ENCODE results near the gene ZNF221.
A peak's percentile ranks its signal among the peaks of the same experiment; 100 is the strongest.
"Not testable (repeated sequence)": the region's sequence is repeated elsewhere in the genome, so short reads cannot be mapped to it uniquely, and the experiment has no call there.

ZNF221 gene

GRCh38 chr19:43936188-43936587 lies 14.8 kb upstream of the ZNF221 start:
- H3K4me1 Mint-ChIP-seq (ENCODE audit: low read depth) = peaks cover 29% of the 10 kb centered on the region
- H3K36me3 Mint-ChIP-seq (ENCODE audit: low read depth) = peaks cover 37% of the 10 kb centered on the region
- H3K9me3 Mint-ChIP-seq = peaks cover 15% of the 10 kb centered on the region
- no peak for DNase-seq
- H3K27me3 Mint-ChIP-seq = peaks cover 6% of the 10 kb centered on the region
- H3K4me3 Mint-ChIP-seq = no peak overlapping the region
- no peak overlapping the region for H3K27ac Mint-ChIP-seq

DNA sequence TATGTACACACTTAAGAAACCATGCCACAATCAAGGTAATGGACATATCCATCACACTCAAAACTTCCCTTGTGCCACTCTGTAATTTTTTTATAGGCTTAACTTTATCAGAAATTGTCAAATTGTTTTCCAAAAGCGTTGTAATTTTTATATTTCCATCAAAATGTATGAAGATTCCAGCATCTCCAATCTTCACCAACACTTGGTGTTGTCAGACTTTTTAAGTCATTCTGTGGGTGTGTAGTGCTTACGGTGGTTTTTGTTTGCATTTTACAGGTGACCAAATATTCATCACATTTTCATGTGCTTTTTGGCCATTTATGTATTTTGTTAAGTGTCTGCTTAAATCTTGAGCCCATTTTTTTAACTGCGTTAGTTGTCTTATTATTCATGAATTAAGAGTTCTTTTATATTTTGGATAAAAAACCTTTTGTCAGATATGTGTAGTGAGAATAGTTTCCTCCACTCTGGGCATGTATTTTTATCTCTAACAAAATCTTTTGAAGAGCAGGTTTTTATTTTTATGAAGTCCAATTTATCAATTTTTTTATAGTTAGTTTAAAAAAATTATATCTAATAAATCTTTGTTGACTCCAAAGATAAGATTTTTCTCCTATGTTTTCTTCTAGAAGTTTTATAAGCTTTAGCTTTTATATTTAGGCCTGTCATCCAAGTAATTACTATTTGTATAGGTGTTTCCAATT lies 11.3 kb upstream of the ZNF221 start:
- peaks cover 23% of the 10 kb centered on the region for H3K9me3 Mint-ChIP-seq
- no peak overlapping the region for H3K4me3 Mint-ChIP-seq
- H3K27me3 Mint-ChIP-seq = peaks cover 11% of the 10 kb centered on the region
- peaks cover 8% of the 10 kb centered on the region for H3K4me1 Mint-ChIP-seq (ENCODE audit: low read depth)
- DNase-seq = no peak
- peaks cover 6% of the 10 kb centered on the region for H3K36me3 Mint-ChIP-seq (ENCODE audit: low read depth)
- no peak overlapping the region for H3K27ac Mint-ChIP-seq

DNA sequence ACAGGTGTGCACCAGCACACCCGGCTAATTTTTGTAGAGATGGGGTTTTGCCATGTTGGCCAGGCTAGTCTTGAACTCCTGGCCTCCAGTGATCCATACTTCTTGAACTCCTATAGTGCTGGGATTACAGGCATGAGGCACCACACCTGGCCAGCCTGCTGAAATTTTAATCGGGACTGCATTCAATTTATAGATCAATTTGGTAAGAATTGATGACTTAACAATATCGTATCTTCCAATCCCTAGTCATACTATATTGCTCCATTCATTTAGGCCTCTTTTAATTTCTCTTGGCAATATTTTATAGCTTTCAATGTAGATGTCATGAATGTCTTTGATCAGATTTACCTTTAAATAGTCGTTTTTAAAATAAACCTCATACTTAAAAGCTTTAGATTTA lies 10.3 kb upstream of the ZNF221 start:
- Mint-ChIP-seq H3K36me3 (ENCODE audit: low read depth) (no peaks in the 10 kb centered on the region), H3K9me3 (peaks cover 24% of the 10 kb centered on the region), H3K4me1 (ENCODE audit: low read depth) (peaks cover 2% of the 10 kb centered on the region), H3K27me3 (peaks cover 19% of the 10 kb centered on the region), H3K4me3 (no peak overlapping the region), H3K27ac (no peak overlapping the region)
- DNase-seq = no peak

GRCh38 chr19:43941209-43941608 lies 9.8 kb upstream of the ZNF221 start:
- H3K27me3 Mint-ChIP-seq = peaks cover 24% of the 10 kb centered on the region
- no peak overlapping the region for H3K4me3 Mint-ChIP-seq
- H3K36me3 Mint-ChIP-seq (ENCODE audit: low read depth) = no peaks in the 10 kb centered on the region
- no peak for DNase-seq
- no peaks in the 10 kb centered on the region for H3K4me1 Mint-ChIP-seq (ENCODE audit: low read depth)
- peaks cover 25% of the 10 kb centered on the region for H3K9me3 Mint-ChIP-seq
- no peak overlapping the region for H3K27ac Mint-ChIP-seq

DNA sequence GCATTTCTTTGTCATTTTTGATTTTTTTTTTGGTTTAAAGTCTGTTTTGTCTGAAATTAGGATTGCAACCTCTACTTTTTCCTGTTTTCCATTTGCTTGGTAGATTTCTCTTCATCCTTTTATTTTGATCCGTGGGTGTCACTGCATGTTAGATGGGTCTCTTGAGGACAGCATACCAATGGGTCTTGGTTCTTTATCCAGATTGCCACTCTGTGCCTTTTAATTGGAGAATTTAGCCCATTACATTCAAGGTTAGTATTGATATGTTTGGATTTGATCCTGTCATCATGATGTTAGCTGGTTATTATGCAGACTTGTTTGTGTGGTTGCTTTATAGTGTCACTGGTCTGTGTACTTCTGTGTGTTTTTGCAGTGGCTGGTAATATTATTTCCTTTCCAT lies 3.6 kb upstream of the ZNF221 start:
- H3K9me3 Mint-ChIP-seq = peaks cover 50% of the 10 kb centered on the region
- peaks cover 45% of the 10 kb centered on the region for H3K27me3 Mint-ChIP-seq
- not testable (repeated sequence) for H3K4me1 Mint-ChIP-seq (ENCODE audit: low read depth)

DNA sequence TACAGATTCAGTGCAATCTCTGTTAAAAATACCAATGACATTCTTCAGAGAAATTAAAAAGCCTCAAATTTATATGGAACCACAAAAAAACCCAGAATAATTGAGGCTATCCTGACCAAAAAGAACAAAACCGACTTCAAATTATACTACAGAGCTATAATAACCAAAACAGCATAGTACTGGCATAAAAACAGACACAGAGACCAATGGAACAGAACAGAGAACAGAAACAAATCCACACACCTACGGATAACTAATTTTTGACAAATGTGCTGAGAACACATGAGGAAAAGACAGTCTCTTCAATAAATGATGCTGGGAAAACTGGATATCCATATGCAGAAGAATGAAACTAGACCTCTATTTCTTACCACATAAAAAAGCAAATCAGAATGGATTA lies 1.2 kb upstream of the ZNF221 start:
- not testable (repeated sequence) for DNase-seq; H3K4me1 Mint-ChIP-seq (ENCODE audit: low read depth); H3K27ac Mint-ChIP-seq; H3K4me3 Mint-ChIP-seq
- H3K9me3 Mint-ChIP-seq = peaks cover 53% of the 10 kb centered on the region
- H3K36me3 Mint-ChIP-seq (ENCODE audit: low read depth) = peaks cover 16% of the 10 kb centered on the region
- H3K27me3 Mint-ChIP-seq = peaks cover 46% of the 10 kb centered on the region

More for the DNA sequence above, 3.6 kb upstream of the ZNF221 start:
- H3K4me3 Mint-ChIP-seq, DNase-seq, H3K27ac Mint-ChIP-seq: not testable (repeated sequence)
- H3K36me3 Mint-ChIP-seq (ENCODE audit: low read depth) = peaks cover 15% of the 10 kb centered on the region

DNA sequence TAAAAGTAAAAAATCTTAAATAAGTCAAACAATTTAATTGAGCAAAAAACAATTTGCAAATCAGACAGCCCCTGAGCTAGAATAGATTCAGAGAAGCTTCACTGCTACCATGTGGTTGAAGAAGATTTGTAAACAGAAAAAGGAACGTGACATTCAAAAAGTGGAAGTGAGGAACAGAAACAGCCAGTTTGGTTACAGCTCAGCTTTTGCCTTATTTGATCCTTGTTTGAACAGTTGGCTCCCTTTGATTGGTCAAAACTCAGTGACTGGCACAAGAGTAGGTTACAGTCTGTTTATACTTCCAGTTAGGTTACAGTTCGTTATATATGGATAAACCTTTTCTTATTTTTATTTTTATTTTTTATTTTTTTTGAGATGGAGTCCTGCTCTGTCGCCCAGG lies 5.8 kb downstream of the ZNF221 start:
- H3K4me3 Mint-ChIP-seq = no peak overlapping the region
- no peak for DNase-seq
- H3K9me3 Mint-ChIP-seq = peaks cover 46% of the 10 kb centered on the region
- H3K36me3 Mint-ChIP-seq (ENCODE audit: low read depth) = peaks cover 24% of the 10 kb centered on the region
- no peaks in the 10 kb centered on the region for H3K4me1 Mint-ChIP-seq (ENCODE audit: low read depth)
- no peak overlapping the region for H3K27ac Mint-ChIP-seq
- H3K27me3 Mint-ChIP-seq = peaks cover 7% of the 10 kb centered on the region

GRCh38 chr19:43957891-43958290 lies 6.9 kb downstream of the ZNF221 start:
- DNase-seq = no peak
- H3K4me3 Mint-ChIP-seq = no peak overlapping the region
- H3K9me3 Mint-ChIP-seq = peaks cover 51% of the 10 kb centered on the region

DNA sequence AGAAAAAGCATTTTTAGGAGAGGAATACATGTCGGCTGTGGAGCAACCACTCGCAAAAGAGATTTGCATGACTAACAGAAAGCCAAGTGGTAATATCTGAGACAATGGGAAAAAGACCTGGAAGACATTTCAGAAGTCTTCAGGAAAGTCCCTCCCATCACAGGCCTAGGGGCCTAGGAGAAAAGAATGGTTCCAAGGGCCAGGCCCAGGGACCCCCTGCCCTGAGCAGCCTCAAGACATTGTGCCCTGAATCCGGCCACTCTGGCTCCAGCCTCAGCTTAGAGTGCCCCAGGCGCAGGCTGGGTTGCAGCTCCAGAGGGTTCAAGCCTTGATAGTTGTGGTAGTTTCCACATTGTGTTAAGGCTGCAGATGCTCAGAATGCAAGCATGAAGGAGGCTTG lies 9.4 kb downstream of the ZNF221 start:
- no peaks in the 10 kb centered on the region for H3K4me1 Mint-ChIP-seq (ENCODE audit: low read depth)
- peaks cover 47% of the 10 kb centered on the region for H3K36me3 Mint-ChIP-seq (ENCODE audit: low read depth)
- H3K4me3 Mint-ChIP-seq = no peak overlapping the region
- no peaks in the 10 kb centered on the region for H3K27me3 Mint-ChIP-seq
- H3K9me3 Mint-ChIP-seq = peaks cover 64% of the 10 kb centered on the region
- DNase-seq = no peak
- H3K27ac Mint-ChIP-seq = no peak overlapping the region

More at GRCh38 chr19:43957891-43958290, 6.9 kb downstream of the ZNF221 start:
- Mint-ChIP-seq H3K4me1 (ENCODE audit: low read depth) (no peaks in the 10 kb centered on the region), H3K27me3 (peaks cover 3% of the 10 kb centered on the region), H3K36me3 (ENCODE audit: low read depth) (peaks cover 25% of the 10 kb centered on the region), H3K27ac (no peak overlapping the region)

DNA sequence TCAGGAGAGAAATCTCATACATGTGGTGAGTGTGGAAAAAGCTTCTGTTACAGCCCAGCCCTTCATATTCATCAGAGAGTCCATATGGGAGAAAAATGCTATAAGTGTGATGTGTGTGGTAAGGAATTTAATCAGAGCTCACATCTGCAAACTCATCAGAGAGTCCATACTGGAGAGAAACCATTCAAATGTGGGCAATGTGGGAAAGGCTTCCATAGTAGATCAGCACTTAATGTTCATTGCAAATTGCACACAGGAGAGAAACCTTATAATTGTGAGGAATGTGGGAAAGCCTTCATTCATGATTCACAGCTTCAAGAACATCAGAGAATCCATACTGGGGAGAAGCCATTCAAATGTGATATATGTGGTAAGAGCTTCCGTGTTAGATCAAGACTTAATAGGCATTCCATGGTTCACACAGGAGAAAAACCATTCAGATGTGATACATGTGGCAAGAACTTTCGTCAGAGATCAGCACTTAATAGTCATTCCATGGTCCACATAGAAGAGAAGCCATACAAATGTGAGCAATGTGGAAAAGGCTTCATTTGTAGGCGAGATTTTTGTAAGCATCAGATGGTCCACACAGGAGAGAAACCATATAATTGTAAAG lies 15.2 kb downstream of the ZNF221 start:
- H3K27ac Mint-ChIP-seq = no peak overlapping the region
- H3K4me1 Mint-ChIP-seq (ENCODE audit: low read depth) = no peaks in the 10 kb centered on the region
- no peak overlapping the region for H3K4me3 Mint-ChIP-seq
- H3K9me3 Mint-ChIP-seq = peaks cover 72% of the 10 kb centered on the region
- no peaks in the 10 kb centered on the region for H3K27me3 Mint-ChIP-seq
- peaks cover 73% of the 10 kb centered on the region for H3K36me3 Mint-ChIP-seq (ENCODE audit: low read depth)
- DNase-seq = no peak

GRCh38 chr19:43976732-43977131 lies 25.7 kb downstream of the ZNF221 start:
- H3K27ac Mint-ChIP-seq = no peak overlapping the region
- peaks cover 14% of the 10 kb centered on the region for H3K36me3 Mint-ChIP-seq (ENCODE audit: low read depth)
- H3K9me3 Mint-ChIP-seq = peaks cover 48% of the 10 kb centered on the region
- no peaks in the 10 kb centered on the region for H3K4me1 Mint-ChIP-seq (ENCODE audit: low read depth)
- no peak overlapping the region for H3K4me3 Mint-ChIP-seq
- DNase-seq = no peak
- no peaks in the 10 kb centered on the region for H3K27me3 Mint-ChIP-seq

DNA sequence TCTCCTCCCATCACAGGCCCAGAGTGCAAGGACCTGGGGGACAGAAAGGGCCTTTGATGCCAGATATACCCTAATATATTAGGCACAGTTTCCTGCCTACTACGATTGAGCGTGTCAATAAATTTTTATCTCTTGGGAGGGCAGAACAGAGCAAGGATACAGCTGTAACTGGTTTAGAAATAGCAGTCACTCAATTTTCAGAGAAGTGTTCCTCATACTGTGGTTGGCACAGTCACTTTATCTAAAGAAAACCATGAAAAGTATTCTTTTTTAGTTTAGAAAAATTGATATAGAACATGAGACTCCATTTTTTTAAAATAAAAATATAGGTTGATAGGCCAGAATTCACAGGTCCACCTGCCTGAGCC lies 32.5 kb downstream of the ZNF221 start:
- peaks cover 14% of the 10 kb centered on the region for H3K4me1 Mint-ChIP-seq (ENCODE audit: low read depth)

GRCh38 chr19:43983912-43984686 lies 33.1 kb downstream of the ZNF221 start, which contains the start of gene ZNF155:
TSS of gene ZNF155 (plus strand) at chr19:43984188. CDS start at chr19:43988544, 4,356 bp downstream.
- DNase-seq = peak; percentile 85
- peaks cover 14% of the 10 kb centered on the region for H3K4me1 Mint-ChIP-seq (ENCODE audit: low read depth)
- peaks cover 18% of the 10 kb centered on the region for H3K9me3 Mint-ChIP-seq
- H3K27ac Mint-ChIP-seq = peak within 1 kb of the TSS; percentile 96
- H3K36me3 Mint-ChIP-seq (ENCODE audit: low read depth) = peaks cover 35% of the 10 kb centered on the region
- peak within 1 kb of the TSS; percentile 96 for H3K4me3 Mint-ChIP-seq
- H3K27me3 Mint-ChIP-seq = no peaks in the 10 kb centered on the region

More for the DNA sequence above, 32.5 kb downstream of the ZNF221 start:
- Mint-ChIP-seq H3K9me3 (peaks cover 14% of the 10 kb centered on the region), H3K36me3 (ENCODE audit: low read depth) (peaks cover 29% of the 10 kb centered on the region), H3K27me3 (no peaks in the 10 kb centered on the region), H3K4me3 (peak overlapping the region; percentile 59), H3K27ac (no peak overlapping the region)
- no peak for DNase-seq

DNA sequence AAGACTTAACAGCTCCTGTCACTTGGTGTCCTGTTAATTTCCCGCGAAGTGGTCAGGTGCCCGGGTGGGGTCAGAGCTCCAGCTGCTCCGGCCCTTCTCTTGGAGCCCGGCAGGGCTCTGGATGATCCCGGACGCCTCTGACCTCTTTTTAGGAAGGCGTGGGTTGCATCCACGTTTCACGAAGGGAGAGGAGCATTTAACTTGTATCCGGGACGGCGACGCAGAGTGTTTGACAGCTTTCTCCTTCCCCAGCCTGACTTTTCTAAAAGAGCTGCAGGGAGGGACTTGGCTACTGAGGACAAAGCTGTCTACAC lies 33.6 kb downstream of the ZNF221 start:
- Mint-ChIP-seq H3K4me3 (peak overlapping the region; percentile 96), H3K36me3 (ENCODE audit: low read depth) (peaks cover 40% of the 10 kb centered on the region), H3K9me3 (peaks cover 16% of the 10 kb centered on the region), H3K4me1 (ENCODE audit: low read depth) (peaks cover 14% of the 10 kb centered on the region), H3K27ac (peak overlapping the region; percentile 96), H3K27me3 (no peaks in the 10 kb centered on the region)
- peak; percentile 34 for DNase-seq
